Measurements from ENCODE around the gene MICA. TPM values are rescaled to one million over a fixed set of nuclear protein-coding genes. Genes with fewer than 3 reads are reported as not detected.
A peak's percentile ranks its signal among the peaks of the same experiment; 100 is the strongest.

The MICA gene
- total RNA-seq, 1 experiment from 2014 or later, result 35.0 TPM

- H3K27ac ChIP-seq (ENCODE audit: low read length), result no peak overlapping the region
Measured at GRCh38 chr6:31419842-31420241, 16.4 kb downstream of the MICA start.

DNA sequence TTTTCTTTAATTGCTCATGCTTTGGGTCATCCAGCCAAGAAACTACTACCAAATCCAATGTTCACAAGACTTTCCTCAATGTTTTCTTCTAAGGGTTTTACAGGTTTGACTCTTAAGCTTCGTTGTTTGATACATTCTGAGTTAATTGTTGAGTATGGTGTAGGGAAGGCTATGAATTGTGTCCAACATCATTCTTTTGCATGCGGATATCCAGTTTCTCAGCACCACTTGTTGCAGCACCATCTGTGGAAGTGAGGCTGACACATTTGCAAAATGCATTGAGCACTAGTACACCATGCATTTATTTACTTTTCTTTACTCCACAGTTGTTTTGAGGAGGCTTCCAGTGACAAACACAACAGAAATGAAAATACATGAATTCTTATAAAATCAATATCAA is 17.2 kb downstream of the MICA start:
- ATAC-seq, result no peak
- Histone ChIP-seq H3K27ac (ENCODE audit: low read length) (no peak overlapping the region), H3K4me1 (ENCODE audit: insufficient read depth, low read length) (no peaks in the 10 kb centered on the region), H3K4me3 (ENCODE audit: low read length) (no peak overlapping the region), H3K4me2 (ENCODE audit: low read length) (no peak overlapping the region), H3K9me3 (ENCODE audit: low read length) (no peaks in the 10 kb centered on the region), H2AFZ (ENCODE audit: low read length) (no peak overlapping the region), H3F3A (ENCODE audit: low read length, unreplicated experiment) (no peaks in the 10 kb centered on the region), H3K79me2 (ENCODE audit: low read length) (no peaks in the 10 kb centered on the region), H3K27me3 (ENCODE audit: low read length) (no peaks in the 10 kb centered on the region), H4K20me1 (ENCODE audit: low read length) (no peaks in the 10 kb centered on the region), H3K9me2 (replicated peaks; ENCODE audit: low read length) (no peaks in the 10 kb centered on the region), H3K9ac (ENCODE audit: low read length) (no peak overlapping the region), H3K36me3 (ENCODE audit: low read depth, low read length) (0 out of 2 replicates have a peak, but pooled peaks cover 5% of the 10 kb centered on the region)
- no TSS peak for BruUV-seq (replicated peaks)
- DNase-seq, result no peak
- TF ChIP-seq, protein P1, sequence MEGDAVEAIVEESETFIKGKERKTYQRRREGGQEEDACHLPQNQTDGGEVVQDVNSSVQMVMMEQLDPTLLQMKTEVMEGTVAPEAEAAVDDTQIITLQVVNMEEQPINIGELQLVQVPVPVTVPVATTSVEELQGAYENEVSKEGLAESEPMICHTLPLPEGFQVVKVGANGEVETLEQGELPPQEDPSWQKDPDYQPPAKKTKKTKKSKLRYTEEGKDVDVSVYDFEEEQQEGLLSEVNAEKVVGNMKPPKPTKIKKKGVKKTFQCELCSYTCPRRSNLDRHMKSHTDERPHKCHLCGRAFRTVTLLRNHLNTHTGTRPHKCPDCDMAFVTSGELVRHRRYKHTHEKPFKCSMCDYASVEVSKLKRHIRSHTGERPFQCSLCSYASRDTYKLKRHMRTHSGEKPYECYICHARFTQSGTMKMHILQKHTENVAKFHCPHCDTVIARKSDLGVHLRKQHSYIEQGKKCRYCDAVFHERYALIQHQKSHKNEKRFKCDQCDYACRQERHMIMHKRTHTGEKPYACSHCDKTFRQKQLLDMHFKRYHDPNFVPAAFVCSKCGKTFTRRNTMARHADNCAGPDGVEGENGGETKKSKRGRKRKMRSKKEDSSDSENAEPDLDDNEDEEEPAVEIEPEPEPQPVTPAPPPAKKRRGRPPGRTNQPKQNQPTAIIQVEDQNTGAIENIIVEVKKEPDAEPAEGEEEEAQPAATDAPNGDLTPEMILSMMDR (conservative IDR thresholded peaks at IDR 0.05; ENCODE audit: low read depth, low read length), result no peak
- TF ChIP-seq EZH2 (IDR thresholded peaks at IDR 0.05; ENCODE audit: low read length, unreplicated experiment), result no peak
- no peak for TF ChIP-seq EZH2phosphoT487 (IDR thresholded peaks at IDR 0.05; ENCODE audit: borderline replicate concordance, low read length)
- ChIA-PET POLR2A (ENCODE audit: unreplicated experiment) (no interaction called here), CTCF (no interaction called here)
- intact Hi-C loops (cut with micrococcal nuclease), result no loop called here

More at GRCh38 chr6:31419842-31420241, 16.4 kb downstream of the MICA start:
- no peak overlapping the region for H3K4me3 ChIP-seq (ENCODE audit: low read length)
- no peaks in the 10 kb centered on the region for H3K4me1 ChIP-seq (ENCODE audit: insufficient read depth, low read length)
- intact Hi-C loops (cut with micrococcal nuclease), result no loop called here
- H3K9me2 ChIP-seq (replicated peaks; ENCODE audit: low read length), result no peaks in the 10 kb centered on the region
- no peaks in the 10 kb centered on the region for H3K27me3 ChIP-seq (ENCODE audit: low read length)
- no peak for TF ChIP-seq EZH2phosphoT487 (IDR thresholded peaks at IDR 0.05; ENCODE audit: borderline replicate concordance, low read length)
- TF ChIP-seq, protein P1 (conservative IDR thresholded peaks at IDR 0.05; ENCODE audit: low read depth, low read length), result no peak
- no peak for TF ChIP-seq EZH2 (IDR thresholded peaks at IDR 0.05; ENCODE audit: low read length, unreplicated experiment)
- ATAC-seq, result no peak
- H3K79me2 ChIP-seq (ENCODE audit: low read length), result no peaks in the 10 kb centered on the region
- no peak overlapping the region for H3K9ac ChIP-seq (ENCODE audit: low read length)
- no peaks in the 10 kb centered on the region for H4K20me1 ChIP-seq (ENCODE audit: low read length)
- DNase-seq, result peak; percentile 22
- no peak overlapping the region for H2AFZ ChIP-seq (ENCODE audit: low read length)
- no peak overlapping the region for H3K4me2 ChIP-seq (ENCODE audit: low read length)
- BruUV-seq (replicated peaks), result no TSS peak
- H3K36me3 ChIP-seq (ENCODE audit: low read depth, low read length), result 0 out of 2 replicates have a peak, but pooled peaks cover 5% of the 10 kb centered on the region
- ChIA-PET POLR2A (ENCODE audit: unreplicated experiment) (no interaction called here), CTCF (no interaction called here)
- H3F3A ChIP-seq (ENCODE audit: low read length, unreplicated experiment), result no peaks in the 10 kb centered on the region
- H3K9me3 ChIP-seq (ENCODE audit: low read length), result no peaks in the 10 kb centered on the region

- Histone ChIP-seq H3F3A (ENCODE audit: low read length, unreplicated experiment) (no peaks in the 10 kb centered on the region), H3K9me3 (ENCODE audit: low read length) (no peaks in the 10 kb centered on the region), H3K4me1 (ENCODE audit: insufficient read depth, low read length) (no peaks in the 10 kb centered on the region), H3K4me2 (ENCODE audit: low read length) (no peak overlapping the region), H2AFZ (ENCODE audit: low read length) (no peak overlapping the region), H4K20me1 (ENCODE audit: low read length) (no peaks in the 10 kb centered on the region), H3K79me2 (ENCODE audit: low read length) (no peaks in the 10 kb centered on the region), H3K4me3 (ENCODE audit: low read length) (no peak overlapping the region), H3K9ac (ENCODE audit: low read length) (no peak overlapping the region), H3K27me3 (ENCODE audit: low read length) (no peaks in the 10 kb centered on the region), H3K27ac (ENCODE audit: low read length) (no peak overlapping the region), H3K9me2 (replicated peaks; ENCODE audit: low read length) (no peaks in the 10 kb centered on the region), H3K36me3 (ENCODE audit: low read depth, low read length) (no peaks in the 10 kb centered on the region)
- ATAC-seq (no peak), DNase-seq (no peak)
- CTCF ChIA-PET, result no interaction called here
- POLR2A ChIA-PET (ENCODE audit: unreplicated experiment), result no interaction called here
- intact Hi-C loops (cut with micrococcal nuclease), result no loop called here
- no TSS peak for BruUV-seq (replicated peaks)
- TF ChIP-seq, protein P1 (conservative IDR thresholded peaks at IDR 0.05; ENCODE audit: low read depth, low read length), result no peak
- TF ChIP-seq EZH2phosphoT487 (IDR thresholded peaks at IDR 0.05; ENCODE audit: borderline replicate concordance, low read length) (no peak), EZH2 (IDR thresholded peaks at IDR 0.05; ENCODE audit: low read length, unreplicated experiment) (no peak)
Measured at GRCh38 chr6:31422587-31422986, 19.2 kb downstream of the MICA start.
